ENCODE results near the gene SLC25A15.

DNA sequence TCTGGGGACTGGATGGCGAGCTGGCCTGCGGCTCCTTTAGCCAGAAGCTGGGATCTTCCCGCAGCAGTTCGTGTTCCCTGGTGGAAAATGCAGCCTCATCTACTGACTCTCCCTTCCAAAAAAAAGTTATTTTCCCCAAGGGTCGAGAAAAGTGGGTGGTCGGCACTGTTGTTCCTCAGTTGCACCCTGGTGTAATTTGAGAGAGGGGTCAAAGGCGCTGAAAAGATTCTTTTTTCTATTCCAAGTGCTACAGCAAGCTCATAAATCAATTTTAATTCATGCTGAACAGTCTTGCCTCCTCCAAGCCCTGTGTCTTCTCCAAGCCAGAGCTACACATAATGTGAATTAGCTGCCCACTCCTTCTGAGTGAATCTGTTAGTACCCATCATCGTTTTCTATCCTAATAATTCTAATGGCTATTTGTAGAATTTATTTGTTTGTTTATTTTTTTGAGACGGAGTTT is 774 bp downstream of the SLC25A15 start:
- TF ChIP-seq, protein P1, sequence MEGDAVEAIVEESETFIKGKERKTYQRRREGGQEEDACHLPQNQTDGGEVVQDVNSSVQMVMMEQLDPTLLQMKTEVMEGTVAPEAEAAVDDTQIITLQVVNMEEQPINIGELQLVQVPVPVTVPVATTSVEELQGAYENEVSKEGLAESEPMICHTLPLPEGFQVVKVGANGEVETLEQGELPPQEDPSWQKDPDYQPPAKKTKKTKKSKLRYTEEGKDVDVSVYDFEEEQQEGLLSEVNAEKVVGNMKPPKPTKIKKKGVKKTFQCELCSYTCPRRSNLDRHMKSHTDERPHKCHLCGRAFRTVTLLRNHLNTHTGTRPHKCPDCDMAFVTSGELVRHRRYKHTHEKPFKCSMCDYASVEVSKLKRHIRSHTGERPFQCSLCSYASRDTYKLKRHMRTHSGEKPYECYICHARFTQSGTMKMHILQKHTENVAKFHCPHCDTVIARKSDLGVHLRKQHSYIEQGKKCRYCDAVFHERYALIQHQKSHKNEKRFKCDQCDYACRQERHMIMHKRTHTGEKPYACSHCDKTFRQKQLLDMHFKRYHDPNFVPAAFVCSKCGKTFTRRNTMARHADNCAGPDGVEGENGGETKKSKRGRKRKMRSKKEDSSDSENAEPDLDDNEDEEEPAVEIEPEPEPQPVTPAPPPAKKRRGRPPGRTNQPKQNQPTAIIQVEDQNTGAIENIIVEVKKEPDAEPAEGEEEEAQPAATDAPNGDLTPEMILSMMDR (conservative IDR thresholded peaks at IDR 0.05; ENCODE audit: low read depth, low read length), result no peak
- no peak for TF ChIP-seq EZH2 (IDR thresholded peaks at IDR 0.05; ENCODE audit: borderline replicate concordance, low read depth, low read length, poor library complexity, severe bottlenecking)

Measured in A673 (cell line).